ENCODE measurements around the gene TBCD. TPM values are rescaled to one million over a fixed set of nuclear protein-coding genes. Genes with fewer than 3 reads are reported as not detected.

The TBCD gene
- total RNA-seq, 1 donor from 2014 or later, result 207 TPM

- H3K27ac Mint-ChIP-seq (ENCODE audit: unreplicated experiment), result no peak overlapping the region
- H3K36me3 Mint-ChIP-seq (ENCODE audit: low read depth, unreplicated experiment), result peaks cover 36% of the 10 kb centered on the region
- no peak overlapping the region for H3K4me3 Mint-ChIP-seq (ENCODE audit: unreplicated experiment)
- peaks cover 13% of the 10 kb centered on the region for H3K27me3 Mint-ChIP-seq (ENCODE audit: unreplicated experiment)
- no peak for TF ChIP-seq CTCF (IDR thresholded peaks at IDR 0.05; ENCODE audit: unreplicated experiment)
- no peak for DNase-seq (ENCODE audit: low spot score)
- peaks cover 5% of the 10 kb centered on the region for H3K4me1 Mint-ChIP-seq (ENCODE audit: unreplicated experiment)
- no peaks in the 10 kb centered on the region for H3K9me3 Mint-ChIP-seq (ENCODE audit: unreplicated experiment)
These were observed 148.9 kb downstream of the TBCD start for GRCh38 chr17:82900741-82901140.

- H3K27me3 Mint-ChIP-seq (ENCODE audit: unreplicated experiment), result peaks cover 11% of the 10 kb centered on the region
- DNase-seq (ENCODE audit: low spot score), result no peak
- no peak overlapping the region for H3K4me3 Mint-ChIP-seq (ENCODE audit: unreplicated experiment)
- H3K36me3 Mint-ChIP-seq (ENCODE audit: low read depth, unreplicated experiment), result peaks cover 43% of the 10 kb centered on the region
- TF ChIP-seq CTCF (IDR thresholded peaks at IDR 0.05; ENCODE audit: unreplicated experiment), result no peak
- peaks cover 5% of the 10 kb centered on the region for H3K4me1 Mint-ChIP-seq (ENCODE audit: unreplicated experiment)
- no peak overlapping the region for H3K27ac Mint-ChIP-seq (ENCODE audit: unreplicated experiment)
- no peaks in the 10 kb centered on the region for H3K9me3 Mint-ChIP-seq (ENCODE audit: unreplicated experiment)
These were observed 149.5 kb downstream of the TBCD start for GRCh38 chr17:82901356-82901755.

GRCh38 chr17:82901856-82902255 lies 150.0 kb downstream of the TBCD start:
- no peak overlapping the region for H3K27ac Mint-ChIP-seq (ENCODE audit: unreplicated experiment)
- peak overlapping the region; percentile 32 for H3K4me3 Mint-ChIP-seq (ENCODE audit: unreplicated experiment)
- no peak for TF ChIP-seq CTCF (IDR thresholded peaks at IDR 0.05; ENCODE audit: unreplicated experiment)
- peaks cover 41% of the 10 kb centered on the region for H3K36me3 Mint-ChIP-seq (ENCODE audit: low read depth, unreplicated experiment)
- peaks cover 3% of the 10 kb centered on the region for H3K4me1 Mint-ChIP-seq (ENCODE audit: unreplicated experiment)
- H3K9me3 Mint-ChIP-seq (ENCODE audit: unreplicated experiment), result no peaks in the 10 kb centered on the region
- DNase-seq (ENCODE audit: low spot score), result no peak
- peaks cover 7% of the 10 kb centered on the region for H3K27me3 Mint-ChIP-seq (ENCODE audit: unreplicated experiment)

GRCh38 chr17:82902972-82903874 lies 151.4 kb downstream of the TBCD start:
- no peak overlapping the region for H3K4me3 Mint-ChIP-seq (ENCODE audit: unreplicated experiment)
- TF ChIP-seq CTCF (IDR thresholded peaks at IDR 0.05; ENCODE audit: unreplicated experiment), result no peak
- no peak for DNase-seq (ENCODE audit: low spot score)
- H3K9me3 Mint-ChIP-seq (ENCODE audit: unreplicated experiment), result no peaks in the 10 kb centered on the region
- H3K27me3 Mint-ChIP-seq (ENCODE audit: unreplicated experiment), result peaks cover 7% of the 10 kb centered on the region
- H3K36me3 Mint-ChIP-seq (ENCODE audit: low read depth, unreplicated experiment), result peaks cover 39% of the 10 kb centered on the region
- H3K4me1 Mint-ChIP-seq (ENCODE audit: unreplicated experiment), result no peaks in the 10 kb centered on the region
- no peak overlapping the region for H3K27ac Mint-ChIP-seq (ENCODE audit: unreplicated experiment)

- no peak for TF ChIP-seq CTCF (IDR thresholded peaks at IDR 0.05; ENCODE audit: unreplicated experiment)
- Mint-ChIP-seq H3K27ac (ENCODE audit: unreplicated experiment) (no peak overlapping the region), H3K4me1 (ENCODE audit: unreplicated experiment) (no peaks in the 10 kb centered on the region), H3K4me3 (ENCODE audit: unreplicated experiment) (no peak overlapping the region), H3K9me3 (ENCODE audit: unreplicated experiment) (no peaks in the 10 kb centered on the region), H3K36me3 (ENCODE audit: low read depth, unreplicated experiment) (peaks cover 31% of the 10 kb centered on the region), H3K27me3 (ENCODE audit: unreplicated experiment) (peaks cover 7% of the 10 kb centered on the region)
- DNase-seq (ENCODE audit: low spot score), result no peak
These were observed 153.3 kb downstream of the TBCD start for GRCh38 chr17:82905130-82905529.

Measured in endothelial cell (in vitro differentiated cells).